Suprapubic skin (tissue), 3 donors: ENCODE data around the gene LTBP3.

Experiments
- EP300 ChIP-seq: sonication (generic); formaldehyde crosslinking; IDR thresholded peaks from one replicate; pipeline ENCODE4 v1.6.1; 2017; ENCODE audit warnings: antibody characterized with exemption
- POLR2A ChIP-seq, 2 donors: fragments of 450-650 bp; IDR thresholded peaks; one replicate each; pipeline ENCODE4 v1.6.1; 2017; ENCODE audit warnings: antibody characterized with exemption in 2 of 2, mild to moderate bottlenecking in 2 of 2, moderate library complexity in 2 of 2
- TF ChIP-seq, protein P1 (sequence below), 2 donors: fragments of 200-600 bp in 1 of 2; fragments of 450-650 bp in 1 of 2; sonication (generic) in 1 of 2; IDR thresholded peaks; one replicate each; pipeline ENCODE4 v1.5.1; 2016 to 2019; ENCODE audit warnings: antibody characterized with exemption in 2 of 2, mild to moderate bottlenecking in 1 of 2, moderate library complexity in 1 of 2

DNA sequence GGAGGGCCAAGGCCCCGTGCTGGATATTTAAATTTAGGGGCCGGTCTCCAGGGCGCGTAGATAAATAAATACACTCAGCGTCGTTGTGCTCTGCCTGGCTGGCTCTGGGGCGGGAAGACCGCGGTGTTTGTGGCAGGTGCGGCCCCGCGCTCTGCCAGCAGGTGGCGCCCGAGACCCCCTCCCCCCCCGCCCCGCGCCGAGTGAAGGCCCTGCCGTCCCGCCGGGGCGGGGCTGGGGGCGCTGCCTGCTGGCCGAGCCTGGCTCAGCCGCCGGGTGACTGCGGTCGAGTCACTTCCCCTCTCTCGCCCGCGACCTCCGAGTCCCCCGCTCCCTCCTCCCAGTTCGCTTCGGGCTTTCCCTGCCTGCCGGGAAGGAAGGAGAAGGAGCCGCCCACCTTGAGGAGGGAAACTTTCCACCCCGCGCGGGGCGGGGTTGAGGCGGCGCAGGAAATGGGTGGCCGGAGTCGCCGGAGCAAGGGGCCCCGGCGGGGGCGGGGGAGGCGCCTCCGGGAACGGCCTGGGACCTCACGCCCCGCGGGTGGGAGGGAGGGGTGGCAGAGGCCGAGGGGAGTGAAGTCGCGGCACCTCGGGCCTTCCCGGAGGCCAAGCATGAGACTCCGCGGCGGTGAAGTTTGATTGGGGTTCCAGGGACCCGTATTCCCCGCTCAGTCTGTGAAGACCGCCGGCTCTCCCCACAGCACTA lies 16.1 kb upstream of the LTBP3 start:
- TF ChIP-seq POLR2A (IDR thresholded peaks at IDR 0.05) (no peak), EP300 (no peak)
- TF ChIP-seq, protein P1, sequence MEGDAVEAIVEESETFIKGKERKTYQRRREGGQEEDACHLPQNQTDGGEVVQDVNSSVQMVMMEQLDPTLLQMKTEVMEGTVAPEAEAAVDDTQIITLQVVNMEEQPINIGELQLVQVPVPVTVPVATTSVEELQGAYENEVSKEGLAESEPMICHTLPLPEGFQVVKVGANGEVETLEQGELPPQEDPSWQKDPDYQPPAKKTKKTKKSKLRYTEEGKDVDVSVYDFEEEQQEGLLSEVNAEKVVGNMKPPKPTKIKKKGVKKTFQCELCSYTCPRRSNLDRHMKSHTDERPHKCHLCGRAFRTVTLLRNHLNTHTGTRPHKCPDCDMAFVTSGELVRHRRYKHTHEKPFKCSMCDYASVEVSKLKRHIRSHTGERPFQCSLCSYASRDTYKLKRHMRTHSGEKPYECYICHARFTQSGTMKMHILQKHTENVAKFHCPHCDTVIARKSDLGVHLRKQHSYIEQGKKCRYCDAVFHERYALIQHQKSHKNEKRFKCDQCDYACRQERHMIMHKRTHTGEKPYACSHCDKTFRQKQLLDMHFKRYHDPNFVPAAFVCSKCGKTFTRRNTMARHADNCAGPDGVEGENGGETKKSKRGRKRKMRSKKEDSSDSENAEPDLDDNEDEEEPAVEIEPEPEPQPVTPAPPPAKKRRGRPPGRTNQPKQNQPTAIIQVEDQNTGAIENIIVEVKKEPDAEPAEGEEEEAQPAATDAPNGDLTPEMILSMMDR (IDR thresholded peaks at IDR 0.05): peak; percentile 65 to 99
